ENCODE measurements around the gene SIM2.

DNA sequence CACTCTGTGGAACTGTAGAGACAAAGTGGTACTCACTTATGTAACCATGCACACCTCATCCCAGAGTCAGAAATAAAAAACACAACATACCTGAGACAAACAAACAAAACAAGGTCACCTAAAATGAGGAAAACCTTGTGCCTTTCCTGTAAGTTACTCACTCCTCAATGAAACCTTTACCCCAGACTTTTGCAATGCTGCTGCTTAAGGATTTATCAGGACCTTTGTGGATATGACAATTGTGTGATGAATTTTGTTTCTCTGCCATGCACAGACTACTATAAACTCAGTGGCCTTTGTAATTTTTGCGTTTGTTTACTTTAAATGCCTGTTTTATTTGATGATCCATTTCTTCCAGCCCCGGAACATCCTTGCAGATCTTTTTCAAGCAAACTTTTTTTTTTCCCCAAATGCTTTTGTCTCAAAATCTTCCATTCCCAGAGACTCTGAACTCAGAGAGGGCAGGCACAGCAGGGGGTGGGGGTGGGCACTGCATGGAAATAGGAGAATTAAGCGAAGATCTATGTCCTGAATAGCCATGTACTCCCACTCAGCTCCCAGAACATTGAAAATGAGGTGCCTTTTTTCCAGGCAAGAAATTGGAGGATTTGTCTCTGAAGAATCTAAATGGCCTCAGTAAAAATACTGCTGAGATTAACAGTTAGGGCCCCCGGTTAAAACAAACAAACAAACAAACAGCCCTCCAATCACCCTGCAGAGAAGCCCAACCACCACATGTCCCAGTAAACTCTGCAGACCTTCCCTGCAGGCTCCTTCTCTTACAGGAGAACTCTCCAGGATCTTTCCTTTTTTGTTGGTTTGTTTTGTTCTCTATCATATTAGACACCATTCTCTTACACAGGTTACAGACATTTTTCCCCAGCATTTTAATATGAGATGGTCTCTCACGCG, 22.6 kb upstream of the SIM2 start:
- TF ChIP-seq, protein P1, sequence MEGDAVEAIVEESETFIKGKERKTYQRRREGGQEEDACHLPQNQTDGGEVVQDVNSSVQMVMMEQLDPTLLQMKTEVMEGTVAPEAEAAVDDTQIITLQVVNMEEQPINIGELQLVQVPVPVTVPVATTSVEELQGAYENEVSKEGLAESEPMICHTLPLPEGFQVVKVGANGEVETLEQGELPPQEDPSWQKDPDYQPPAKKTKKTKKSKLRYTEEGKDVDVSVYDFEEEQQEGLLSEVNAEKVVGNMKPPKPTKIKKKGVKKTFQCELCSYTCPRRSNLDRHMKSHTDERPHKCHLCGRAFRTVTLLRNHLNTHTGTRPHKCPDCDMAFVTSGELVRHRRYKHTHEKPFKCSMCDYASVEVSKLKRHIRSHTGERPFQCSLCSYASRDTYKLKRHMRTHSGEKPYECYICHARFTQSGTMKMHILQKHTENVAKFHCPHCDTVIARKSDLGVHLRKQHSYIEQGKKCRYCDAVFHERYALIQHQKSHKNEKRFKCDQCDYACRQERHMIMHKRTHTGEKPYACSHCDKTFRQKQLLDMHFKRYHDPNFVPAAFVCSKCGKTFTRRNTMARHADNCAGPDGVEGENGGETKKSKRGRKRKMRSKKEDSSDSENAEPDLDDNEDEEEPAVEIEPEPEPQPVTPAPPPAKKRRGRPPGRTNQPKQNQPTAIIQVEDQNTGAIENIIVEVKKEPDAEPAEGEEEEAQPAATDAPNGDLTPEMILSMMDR (IDR thresholded peaks at IDR 0.05), result no peak
- no peak for TF ChIP-seq POLR2A (IDR thresholded peaks at IDR 0.05)
